ENCODE measurements around the gene SULT4A1. TPM values are rescaled to one million over a fixed set of nuclear protein-coding genes. Genes with fewer than 3 reads are reported as not detected.

The SULT4A1 gene
- total and polyA plus RNA-seq, 10 of the 15 experiments (the other 5 are each of a cell fraction or from before 2014, with no cell fraction given), result not detected

DNA sequence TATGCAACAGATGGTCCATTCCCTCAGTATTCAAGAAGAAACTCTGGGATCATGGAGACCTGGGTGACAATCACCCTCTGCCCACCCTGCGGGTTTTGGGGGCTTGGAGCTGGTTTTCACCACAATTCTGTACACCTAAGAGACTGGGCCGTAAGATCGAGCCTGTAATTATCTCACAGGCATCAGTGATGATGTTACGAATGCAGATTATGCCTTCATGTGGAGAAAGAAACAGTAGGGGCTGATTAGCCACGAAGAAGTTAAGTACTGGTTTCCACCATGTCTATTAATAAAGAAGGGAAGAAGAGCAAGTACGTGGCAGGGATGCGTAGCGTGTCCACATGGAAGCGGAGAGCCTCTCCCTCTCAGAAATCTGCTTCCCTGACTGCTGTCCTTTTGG is 44.9 kb downstream of the SULT4A1 start (continued):
- TF ChIP-seq, protein P1, sequence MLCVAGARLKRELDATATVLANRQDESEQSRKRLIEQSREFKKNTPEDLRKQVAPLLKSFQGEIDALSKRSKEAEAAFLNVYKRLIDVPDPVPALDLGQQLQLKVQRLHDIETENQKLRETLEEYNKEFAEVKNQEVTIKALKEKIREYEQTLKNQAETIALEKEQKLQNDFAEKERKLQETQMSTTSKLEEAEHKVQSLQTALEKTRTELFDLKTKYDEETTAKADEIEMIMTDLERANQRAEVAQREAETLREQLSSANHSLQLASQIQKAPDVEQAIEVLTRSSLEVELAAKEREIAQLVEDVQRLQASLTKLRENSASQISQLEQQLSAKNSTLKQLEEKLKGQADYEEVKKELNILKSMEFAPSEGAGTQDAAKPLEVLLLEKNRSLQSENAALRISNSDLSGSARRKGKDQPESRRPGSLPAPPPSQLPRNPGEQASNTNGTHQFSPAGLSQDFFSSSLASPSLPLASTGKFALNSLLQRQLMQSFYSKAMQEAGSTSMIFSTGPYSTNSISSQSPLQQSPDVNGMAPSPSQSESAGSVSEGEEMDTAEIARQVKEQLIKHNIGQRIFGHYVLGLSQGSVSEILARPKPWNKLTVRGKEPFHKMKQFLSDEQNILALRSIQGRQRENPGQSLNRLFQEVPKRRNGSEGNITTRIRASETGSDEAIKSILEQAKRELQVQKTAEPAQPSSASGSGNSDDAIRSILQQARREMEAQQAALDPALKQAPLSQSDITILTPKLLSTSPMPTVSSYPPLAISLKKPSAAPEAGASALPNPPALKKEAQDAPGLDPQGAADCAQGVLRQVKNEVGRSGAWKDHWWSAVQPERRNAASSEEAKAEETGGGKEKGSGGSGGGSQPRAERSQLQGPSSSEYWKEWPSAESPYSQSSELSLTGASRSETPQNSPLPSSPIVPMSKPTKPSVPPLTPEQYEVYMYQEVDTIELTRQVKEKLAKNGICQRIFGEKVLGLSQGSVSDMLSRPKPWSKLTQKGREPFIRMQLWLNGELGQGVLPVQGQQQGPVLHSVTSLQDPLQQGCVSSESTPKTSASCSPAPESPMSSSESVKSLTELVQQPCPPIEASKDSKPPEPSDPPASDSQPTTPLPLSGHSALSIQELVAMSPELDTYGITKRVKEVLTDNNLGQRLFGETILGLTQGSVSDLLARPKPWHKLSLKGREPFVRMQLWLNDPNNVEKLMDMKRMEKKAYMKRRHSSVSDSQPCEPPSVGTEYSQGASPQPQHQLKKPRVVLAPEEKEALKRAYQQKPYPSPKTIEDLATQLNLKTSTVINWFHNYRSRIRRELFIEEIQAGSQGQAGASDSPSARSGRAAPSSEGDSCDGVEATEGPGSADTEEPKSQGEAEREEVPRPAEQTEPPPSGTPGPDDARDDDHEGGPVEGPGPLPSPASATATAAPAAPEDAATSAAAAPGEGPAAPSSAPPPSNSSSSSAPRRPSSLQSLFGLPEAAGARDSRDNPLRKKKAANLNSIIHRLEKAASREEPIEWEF (IDR thresholded peaks at IDR 0.05; ENCODE audit: insufficient replicate concordance, low read depth, low read length), result no peak

GRCh38 chr22:43814264-43814663 is 48.0 kb downstream of the SULT4A1 start:
- ChIA-PET POLR2A (no interaction called here), RAD21 (ENCODE audit: unreplicated experiment) (no interaction called here), CTCF (interaction anchor here (0.7 kb wide), 1 partner anchor 539 kb away, joined by 4 read pairs; no protein-coding TSS in a partner anchor), SMC1A (ENCODE audit: uncharacterized antibody, unreplicated experiment) (no interaction called here)
- Histone ChIP-seq H3K9ac (ENCODE audit: control insufficient read depth, insufficient read depth, low read length) (no peak overlapping the region), H3K4me3 (no peak overlapping the region), H3K4me1 (ENCODE audit: control insufficient read depth, insufficient read depth, low read length) (0 out of 2 replicates have a peak, but pooled peaks cover 4% of the 10 kb centered on the region), H3K27me3 (replicated peaks in 1 of 2; ENCODE audit: control insufficient read depth in 2 of 2, insufficient read depth in 2 of 2, low read length in 1 of 2) (no peaks in the 10 kb centered on the region), H3K36me3 (ENCODE audit: control insufficient read depth in 2 of 2, insufficient read depth in 2 of 2, low read length in 1 of 2) (no peaks in the 10 kb centered on the region), H3K9me3 (replicated peaks; ENCODE audit: control insufficient read depth, insufficient read depth, low read length) (no peaks in the 10 kb centered on the region), H3K4me2 (ENCODE audit: control insufficient read depth, insufficient read depth) (no peak overlapping the region; the same call in 1 of the 2 replicates), H2AFZ (ENCODE audit: control insufficient read depth, low read depth, low read length) (no peak overlapping the region), H3K79me2 (ENCODE audit: control insufficient read depth, insufficient read depth, low read length) (peaks cover 7% of the 10 kb centered on the region), H4K20me1 (ENCODE audit: control insufficient read depth, insufficient read depth) (no peaks in the 10 kb centered on the region), H3K27ac (ENCODE audit: control insufficient read depth, insufficient read depth) (no peak overlapping the region)
- 95% methylated on average over 4 of the region's 5 CpGs for WGBS (ENCODE audit: insufficient coverage, insufficient replicate concordance, low lambda C conversion rate, missing lambda C conversion rate)
- FAIRE-seq (no peak), DNase-seq (ENCODE audit: low read depth, low spot score) (no peak), ATAC-seq (no peak)
- in situ Hi-C loops (cut with MboI) (no loop called here), intact Hi-C loops (cut with micrococcal nuclease; ENCODE audit: unreplicated experiment) (no loop called here)
- no TSS peak for BruUV-seq (replicated peaks)
- TF ChIP-seq TCF12 (IDR thresholded peaks at IDR 0.05; ENCODE audit: low read depth, low read length) (no peak), STAT1 (conservative IDR thresholded peaks at IDR 0.05) (no peak), CBX5 (IDR thresholded peaks at IDR 0.05; ENCODE audit: low read depth) (no peak), ZBED1 (IDR thresholded peaks at IDR 0.05; ENCODE audit: borderline replicate concordance) (no peak), KAT2A (conservative IDR thresholded peaks at IDR 0.05; ENCODE audit: control insufficient read depth, low read depth, low read length) (no peak), MYC (IDR thresholded peaks at IDR 0.05; ENCODE audit: insufficient read depth, insufficient read length, insufficient replicate concordance, low read length, severe bottlenecking) (no peak)
- TF ChIP-seq, protein P2, sequence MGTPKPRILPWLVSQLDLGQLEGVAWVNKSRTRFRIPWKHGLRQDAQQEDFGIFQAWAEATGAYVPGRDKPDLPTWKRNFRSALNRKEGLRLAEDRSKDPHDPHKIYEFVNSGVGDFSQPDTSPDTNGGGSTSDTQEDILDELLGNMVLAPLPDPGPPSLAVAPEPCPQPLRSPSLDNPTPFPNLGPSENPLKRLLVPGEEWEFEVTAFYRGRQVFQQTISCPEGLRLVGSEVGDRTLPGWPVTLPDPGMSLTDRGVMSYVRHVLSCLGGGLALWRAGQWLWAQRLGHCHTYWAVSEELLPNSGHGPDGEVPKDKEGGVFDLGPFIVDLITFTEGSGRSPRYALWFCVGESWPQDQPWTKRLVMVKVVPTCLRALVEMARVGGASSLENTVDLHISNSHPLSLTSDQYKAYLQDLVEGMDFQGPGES (IDR thresholded peaks at IDR 0.05), result no peak

All from GM12878 (cell line).